ENCODE results near the gene ALDH1A3.

Gene ALDH1A3

DNA sequence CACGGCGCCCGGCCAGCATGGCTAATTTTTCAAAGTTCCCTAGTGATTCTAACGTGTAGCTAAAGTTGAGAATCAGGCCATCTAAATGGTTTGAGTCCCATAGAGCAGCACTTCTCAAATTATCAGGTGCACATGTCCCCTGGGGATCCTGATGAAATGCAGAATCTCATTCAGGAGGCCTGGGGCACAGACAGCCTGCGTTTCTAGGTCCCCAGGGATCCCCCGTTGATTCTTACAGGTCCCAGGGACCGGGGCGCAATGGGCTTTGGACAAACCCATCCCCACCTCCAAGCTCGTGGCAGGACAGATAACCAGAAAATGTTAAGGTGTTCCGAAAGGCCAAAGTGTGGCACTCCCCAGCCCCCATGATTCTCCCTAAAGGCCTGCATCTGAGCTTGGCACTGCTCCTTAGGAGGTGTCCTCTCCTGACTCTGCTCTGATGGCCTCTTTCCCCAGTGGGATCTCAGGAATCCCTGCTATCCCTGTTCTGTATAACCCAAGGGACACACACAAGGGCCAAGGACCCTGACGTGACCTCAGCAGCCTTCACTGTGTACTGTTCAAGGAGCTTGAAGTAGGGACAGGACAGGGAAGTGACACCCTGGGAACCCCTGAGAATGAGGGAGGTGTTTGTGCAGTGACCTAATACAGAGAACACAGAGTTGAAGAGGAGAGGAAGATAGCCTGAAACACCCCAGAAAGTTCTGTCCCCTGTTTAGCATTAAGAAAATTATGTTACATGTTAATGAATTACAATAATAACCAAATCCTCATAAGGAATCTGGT, 47.5 kb downstream of the ALDH1A3 start:
- no peak for DNase-seq

DNA sequence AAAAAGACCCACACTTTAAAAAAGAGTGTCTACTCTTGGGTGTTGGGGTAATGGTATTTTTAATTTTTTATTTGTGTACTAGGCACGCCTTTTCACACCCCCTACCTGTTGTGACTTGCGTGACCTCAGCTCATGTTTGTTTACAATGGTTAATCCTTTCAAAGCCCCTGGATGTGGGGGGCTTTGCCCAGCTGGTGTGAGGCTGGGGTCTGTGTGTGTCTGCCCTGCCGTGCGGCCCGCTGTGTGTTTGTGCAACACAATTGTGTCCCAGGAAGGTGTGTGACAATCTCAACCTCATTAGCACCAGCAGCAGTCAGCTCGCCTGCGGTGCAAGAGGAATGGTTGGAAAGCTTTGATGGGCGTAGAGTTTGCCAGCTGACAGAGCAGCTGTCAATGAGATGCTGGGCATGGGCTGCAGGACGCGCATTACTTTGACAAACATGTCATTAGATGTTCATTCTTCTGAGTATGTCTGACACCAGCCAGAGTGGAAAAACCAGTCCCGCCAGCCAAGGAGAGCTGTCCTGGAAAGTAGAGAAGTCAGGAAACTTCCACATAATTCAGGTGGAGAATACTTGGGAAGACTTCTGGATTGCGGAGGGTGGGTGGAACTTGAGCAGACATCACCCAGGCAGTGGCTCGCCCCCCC, 49.1 kb downstream of the ALDH1A3 start:
- DNase-seq, result no peak

DNA sequence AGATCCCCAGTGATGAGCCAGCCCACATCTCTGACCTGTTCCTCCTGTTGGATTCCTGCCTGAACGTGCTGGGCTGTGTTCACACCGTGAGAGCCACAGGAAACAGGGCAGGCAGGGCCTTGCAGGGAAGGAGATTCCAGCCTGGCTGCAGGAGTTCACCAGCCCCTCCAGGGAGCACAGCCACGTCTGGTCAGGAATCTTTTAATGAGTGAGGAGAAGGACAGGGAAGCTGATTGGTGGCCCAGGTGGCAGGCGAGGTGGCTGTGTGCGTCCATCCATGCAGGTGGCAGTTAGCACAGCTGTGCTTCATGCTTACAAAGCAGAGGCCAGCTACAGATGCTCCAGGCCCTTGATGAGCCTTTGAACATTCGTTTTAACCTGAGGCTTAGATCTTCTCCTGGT, 50.0 kb downstream of the ALDH1A3 start:
- DNase-seq, result no peak

DNA sequence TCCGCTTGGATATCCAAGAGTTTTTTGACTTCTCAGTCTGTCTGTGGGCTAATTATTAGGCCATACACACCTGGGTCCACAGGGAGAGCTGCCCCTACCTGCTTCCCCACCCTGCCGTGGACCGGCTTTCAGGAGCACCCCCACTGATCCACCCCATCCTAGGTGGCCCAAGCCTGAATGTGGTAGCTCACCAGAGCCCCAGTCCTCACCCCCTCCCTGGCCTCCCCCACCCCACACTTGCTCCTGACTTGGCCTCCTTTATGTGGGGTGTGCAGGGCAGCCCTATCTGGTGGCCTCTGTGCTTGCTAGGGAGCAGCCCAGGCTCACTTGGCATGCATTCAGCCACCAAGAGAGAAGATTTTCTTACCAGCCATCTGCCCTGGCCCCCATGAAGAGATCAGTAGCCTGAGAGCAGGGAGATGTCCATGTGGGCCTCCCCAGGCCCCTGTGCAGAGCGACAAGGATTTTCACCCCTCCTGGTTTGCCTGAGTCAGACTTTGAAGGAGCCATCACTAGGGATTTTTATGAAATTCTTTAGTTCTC, 50.7 kb downstream of the ALDH1A3 start:
- DNase-seq, result no peak

DNA sequence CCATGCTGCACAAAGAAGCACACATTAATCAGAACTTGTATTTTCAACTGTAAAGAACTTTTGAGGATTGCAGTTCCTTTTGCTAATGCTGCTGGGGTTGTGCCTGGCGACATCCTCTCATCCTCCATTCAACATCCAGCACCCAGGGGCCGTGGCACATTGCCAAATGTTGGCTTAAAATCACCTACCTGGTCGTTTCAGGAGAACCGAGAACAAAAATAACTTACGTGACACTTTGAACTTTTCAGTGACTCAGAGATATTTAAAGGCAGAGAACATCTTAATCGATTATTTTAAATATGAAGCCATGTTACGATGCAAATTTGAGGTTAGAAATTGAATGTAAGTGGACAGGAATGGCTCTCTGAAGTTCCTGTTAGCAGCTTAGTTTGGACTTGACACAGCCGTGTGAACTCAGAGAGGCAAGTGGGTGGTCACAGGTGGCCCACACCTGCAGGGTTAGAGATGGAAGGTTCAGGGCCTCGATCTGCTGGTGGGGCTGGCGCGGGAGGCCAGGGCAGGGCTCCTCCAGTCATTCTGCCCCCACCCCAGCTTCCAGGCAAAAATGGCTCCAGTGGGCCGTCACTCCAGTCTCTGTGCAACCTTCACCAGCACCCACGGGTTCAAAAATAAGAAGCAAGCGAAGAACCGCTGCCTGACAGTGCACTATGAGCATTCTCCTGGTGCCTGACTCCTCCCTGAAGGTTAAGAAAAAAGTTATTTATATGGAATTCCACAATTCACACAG, 51.7 kb downstream of the ALDH1A3 start:
- no peak for DNase-seq

DNA sequence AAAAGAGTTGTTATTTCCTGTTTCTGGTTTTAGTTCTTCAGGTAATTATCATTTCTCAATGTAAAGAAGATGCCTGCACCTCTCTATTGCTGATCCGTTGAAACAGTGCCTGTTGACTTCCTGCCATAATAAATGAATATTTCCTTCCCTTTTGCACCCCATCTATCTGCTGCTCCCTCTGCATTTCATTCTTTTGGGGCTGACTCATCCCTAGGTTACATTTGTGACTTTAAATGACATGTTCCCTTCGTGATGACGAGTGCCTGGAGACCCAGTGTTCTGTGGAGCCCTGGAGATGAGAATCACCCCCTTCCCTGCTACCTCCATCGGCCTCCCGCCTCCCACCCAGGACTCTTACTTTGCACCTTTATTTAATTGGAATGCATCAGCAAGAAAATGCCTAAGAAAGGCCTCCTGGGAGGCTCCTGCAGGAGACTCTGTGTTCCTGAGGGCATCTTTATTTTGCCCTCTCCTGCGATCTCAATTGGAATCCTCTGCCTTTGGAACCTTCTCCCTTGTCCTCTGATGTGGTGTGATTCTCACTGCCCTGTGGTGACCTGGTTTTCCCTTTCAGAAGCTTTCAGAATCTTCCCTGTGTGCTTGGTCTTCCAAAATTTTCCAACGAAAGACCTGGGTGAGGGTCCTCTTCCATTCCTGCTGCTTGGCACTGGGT, 53.2 kb downstream of the ALDH1A3 start:
- no peak for DNase-seq

DNA sequence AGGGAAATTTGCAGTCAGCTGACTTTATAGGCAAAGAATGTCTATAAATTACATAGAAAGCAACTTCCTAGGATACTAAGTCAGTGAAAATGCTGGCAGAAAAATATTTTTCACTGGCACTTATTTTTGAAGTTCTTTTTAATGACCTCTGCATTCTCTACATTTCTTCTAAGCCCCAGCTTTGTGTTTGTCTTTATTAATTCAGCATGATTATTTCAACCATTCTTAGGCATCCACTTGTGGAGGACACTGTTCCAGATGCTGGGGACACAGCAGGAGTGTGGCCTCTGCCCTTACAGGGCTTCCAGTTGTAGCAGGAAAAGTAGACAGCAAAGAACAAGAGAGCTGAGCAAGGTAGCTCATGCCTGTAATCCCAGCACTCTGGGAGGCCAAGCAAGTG, 54.5 kb downstream of the ALDH1A3 start:
- DNase-seq, result no peak

DNA sequence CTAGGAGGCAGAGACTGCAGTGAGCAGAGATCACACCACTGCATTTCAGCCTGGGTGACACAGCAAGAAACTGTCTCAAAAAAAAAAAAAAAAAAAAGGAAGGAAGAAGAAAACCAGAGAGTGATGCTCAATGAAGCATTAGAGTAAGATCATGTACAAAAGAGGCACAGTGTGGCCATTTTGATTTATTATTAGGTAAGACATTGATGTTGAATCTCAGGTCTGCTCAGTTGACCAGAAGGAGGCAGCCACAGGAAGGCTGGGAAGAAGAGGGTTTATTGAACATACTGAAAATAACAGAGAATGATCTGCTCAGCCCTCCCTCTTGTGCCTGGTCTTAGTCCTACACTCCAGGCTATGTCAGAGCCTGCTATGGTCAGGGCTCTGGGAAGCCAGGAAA, 55.1 kb downstream of the ALDH1A3 start:
- DNase-seq, result peak; percentile 36

DNA sequence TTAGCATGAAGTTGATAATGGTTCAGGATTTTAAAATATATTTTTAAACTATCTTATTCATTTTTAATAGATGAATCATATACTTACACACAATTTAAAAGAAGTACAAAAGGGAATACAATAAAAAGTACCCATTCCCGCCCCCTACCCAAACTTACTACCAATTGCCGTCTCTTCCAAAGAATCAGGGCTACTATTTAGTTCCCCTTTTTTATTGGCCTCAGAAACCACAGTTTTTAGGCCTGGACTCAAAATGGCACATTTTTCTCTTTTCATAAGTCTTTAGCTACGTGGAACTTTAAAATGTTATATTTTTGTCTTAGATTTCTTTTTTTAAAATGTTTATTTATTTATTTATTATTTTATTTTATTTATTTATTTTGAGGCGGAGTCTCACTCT, 57.5 kb downstream of the ALDH1A3 start:
- DNase-seq, result peak; percentile 35

DNA sequence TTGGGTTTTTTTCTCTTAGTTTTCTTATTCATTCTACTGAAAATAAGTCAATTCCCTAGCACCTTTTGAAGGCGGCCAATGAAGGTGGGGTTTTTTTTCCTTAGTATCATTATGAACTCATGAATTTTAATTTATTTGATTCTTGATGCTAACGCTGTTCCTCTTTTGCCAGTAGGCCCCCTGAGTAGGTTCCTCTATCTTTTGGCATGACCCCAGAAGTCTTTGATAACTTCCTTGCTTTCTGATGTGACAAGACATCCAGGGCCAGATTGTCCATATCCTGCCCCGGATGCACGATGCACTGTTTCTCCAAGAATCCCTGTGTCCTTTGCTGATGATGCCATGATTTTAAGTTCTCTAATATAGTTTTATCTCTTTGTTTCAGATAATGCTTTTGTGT, 60.2 kb downstream of the ALDH1A3 start:
- DNase-seq, result peak; percentile 64

DNA sequence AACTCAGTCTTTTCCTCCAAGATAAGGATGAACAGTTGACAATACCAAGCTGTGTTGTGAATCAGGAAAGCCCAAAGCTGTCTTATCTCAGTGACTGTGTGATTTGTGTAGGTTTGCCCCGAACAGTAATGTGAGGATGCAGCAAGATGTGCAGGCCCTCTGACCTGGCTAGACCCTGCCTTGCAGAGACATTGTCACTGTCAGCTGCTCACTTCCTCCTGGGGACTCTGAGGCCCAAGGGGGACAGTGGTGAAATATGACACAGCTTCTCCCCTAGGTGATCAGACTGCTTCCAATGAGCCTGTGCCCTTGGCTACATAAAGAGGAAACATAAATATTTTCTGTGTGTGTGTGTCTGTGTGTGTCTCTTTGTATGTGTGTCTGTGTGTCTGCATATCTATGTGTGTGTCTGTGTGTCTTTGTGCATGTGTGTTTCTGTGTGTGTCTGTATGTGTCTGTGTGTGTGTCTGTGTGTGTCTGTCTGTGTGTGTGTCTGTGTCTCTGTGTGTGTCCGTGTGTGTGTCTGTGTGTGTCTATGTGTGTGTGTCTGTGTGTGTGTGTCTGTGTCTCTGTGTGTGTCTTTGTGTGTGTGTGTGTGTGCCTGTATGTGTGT, 61.2 kb downstream of the ALDH1A3 start:
- DNase-seq, result peak; percentile 68

DNA sequence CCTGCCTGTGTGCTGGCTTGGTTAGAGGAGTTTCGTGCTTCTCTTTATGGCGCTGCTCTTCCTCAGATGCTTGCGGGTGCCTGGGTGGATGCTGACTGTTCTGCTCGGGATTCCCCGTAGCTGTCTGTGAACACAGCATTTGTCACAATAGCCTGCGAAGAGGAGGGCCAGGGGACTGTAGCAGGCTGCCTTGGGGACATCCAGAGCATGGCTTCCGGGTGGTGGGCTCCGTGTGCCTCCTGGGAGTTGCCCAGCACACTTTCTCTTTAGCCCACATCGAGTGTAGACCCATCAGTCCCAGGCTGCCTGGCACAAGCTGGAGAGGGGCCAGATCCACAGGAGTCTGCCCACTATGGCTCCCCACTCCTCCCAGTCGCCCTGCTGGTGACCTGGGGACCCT, 61.9 kb downstream of the ALDH1A3 start:
- DNase-seq, result no peak

DNA sequence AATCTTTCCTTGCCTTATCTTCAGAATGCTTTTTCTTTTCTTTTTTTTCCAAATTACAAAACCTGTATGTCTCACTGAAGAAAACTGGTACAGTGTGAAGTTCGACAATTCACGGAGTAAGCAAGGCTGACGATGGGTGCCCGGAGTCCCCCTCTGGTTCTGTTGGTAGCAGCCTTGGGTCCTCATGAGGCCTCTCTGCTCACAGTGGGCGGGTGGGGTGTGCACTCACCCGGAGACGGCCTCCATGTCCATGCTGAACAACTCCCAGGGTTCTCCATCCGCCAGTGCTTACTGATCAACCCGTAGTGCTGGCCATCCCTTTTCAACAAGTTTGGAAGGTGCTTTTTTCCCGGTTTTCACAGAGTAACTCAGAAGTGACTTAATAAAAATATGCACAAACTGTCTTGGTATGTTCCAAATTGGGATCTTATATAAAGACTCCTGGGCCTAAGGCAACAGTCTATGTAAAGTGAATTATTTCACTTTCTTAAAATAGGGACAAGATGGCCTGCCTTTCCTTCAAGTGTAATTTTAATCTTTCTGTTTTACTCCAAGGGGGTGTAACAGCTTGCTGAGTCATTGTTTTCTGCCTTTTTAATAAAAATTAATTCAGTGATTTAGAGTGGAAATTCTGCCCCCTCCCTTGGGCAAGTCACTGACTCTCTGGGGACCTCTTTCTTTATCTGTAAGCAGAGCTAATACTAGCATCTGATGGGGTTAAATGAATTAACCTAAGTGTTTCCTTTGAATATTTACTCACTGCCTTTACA, 63.2 kb downstream of the ALDH1A3 start:
- no peak for DNase-seq

DNA sequence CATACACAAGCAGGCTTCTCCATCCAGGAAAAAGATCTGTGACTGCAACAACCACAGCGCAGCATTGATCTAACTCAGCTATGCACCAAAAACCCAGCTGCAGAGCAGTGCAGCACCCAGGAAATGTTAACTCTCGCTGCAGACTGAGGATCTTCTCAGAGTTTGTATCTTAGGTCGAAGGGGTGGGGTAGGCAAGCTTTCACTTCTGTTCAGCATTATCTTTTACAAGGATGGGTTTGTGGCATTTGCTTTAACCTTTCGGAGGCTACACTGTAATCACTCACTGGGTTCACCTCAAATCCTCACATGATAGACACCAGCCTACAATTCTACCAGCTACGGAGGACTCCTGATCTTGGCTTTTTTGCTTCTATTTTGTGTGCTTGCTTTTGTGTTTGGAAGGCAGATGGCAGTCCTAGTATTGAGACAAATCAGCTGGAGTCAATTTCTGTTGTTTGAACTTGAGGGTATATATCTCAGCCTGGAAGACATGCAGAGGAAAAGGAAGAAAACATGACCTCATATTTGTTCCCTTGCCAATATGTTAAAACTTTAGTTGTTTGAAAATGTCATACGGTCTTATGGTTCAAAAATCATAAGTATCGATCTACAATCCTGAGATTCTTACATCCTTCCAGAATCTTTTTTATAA, 64.7 kb downstream of the ALDH1A3 start:
- DNase-seq, result no peak

DNA sequence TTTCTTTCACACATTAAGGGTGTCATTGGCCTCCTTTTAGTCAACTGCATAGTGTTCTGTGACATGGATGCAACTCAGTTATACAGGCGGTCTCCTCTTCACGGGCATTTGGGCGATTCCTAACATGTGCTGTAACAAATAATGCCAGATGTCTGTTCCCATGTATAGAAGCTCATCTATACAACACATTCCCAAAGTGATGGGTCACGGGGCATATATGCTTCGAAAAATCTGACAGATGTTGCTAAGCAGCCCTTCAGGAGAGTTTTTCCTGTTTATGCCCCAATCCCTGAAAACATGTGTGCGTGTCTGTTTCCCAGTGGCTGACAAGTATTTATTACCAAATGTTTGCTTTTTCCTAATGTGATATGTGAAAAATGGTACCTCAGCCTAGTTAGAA, 65.4 kb downstream of the ALDH1A3 start:
- no peak for DNase-seq

DNA sequence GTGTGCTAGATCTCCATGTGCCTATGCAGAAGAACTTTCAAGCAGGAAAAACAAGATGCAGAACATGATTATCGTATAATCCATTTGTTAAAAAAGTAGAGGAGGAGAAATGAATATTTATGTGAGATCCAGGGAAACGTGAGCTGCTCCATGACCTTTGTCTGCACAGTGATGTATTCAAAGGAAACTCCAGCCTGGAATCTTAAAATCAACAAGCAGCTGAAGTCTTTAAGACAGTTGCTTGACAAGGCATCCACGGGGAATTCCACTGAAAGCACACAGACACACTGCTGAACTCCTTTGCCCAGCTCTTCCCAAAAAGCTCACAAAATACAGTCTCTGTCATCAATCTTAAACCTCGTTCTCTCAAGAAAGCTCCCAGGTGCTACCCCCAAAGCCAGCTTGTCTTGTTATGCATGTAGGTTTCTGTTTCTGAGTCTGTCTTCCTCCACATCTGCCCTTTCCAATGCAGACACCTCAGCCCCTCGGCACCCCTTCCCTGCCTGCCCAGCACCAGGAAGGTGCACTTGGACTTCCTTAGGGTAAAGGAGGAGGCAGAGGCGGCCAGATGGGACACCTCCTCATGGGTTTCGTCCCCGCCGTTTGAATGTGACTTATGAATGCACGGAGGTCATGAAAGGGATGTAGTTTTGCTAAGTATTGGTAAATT, 68.3 kb downstream of the ALDH1A3 start:
- no peak for DNase-seq

DNA sequence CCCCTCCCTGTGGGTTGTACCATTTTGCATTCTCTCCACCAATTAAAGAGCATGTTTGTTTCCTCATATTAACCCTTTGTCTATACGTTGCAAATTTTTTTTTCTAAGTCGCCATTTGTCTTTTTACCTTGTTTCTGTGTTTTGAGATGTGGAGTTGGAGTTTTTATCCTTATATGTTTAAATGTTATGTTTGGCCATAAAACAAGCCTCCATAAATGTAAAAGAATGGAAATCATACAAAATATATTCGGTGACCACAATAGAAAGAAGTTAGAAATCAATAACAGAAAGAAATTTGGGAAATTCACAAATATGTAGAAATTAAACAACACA, 68.8 kb downstream of the ALDH1A3 start:
- no peak for DNase-seq

DNA sequence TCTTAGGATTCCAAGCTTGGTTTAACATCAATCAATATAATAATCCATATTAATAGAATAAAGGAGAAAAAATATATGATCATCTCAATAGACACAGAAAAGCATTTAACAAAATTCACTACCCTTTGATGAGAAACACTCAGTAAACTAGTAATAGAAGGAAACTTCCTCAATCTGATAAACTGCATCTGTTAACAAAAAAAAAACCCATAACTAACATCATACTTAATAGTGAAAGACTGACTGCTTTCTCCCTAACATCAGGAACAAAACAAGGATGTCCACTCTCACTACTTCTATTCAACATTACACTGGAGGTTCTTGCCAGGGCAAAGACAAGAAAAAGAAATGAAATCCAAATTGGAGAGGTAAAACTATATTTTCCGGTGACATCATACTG, 70.1 kb downstream of the ALDH1A3 start:
- no peak for DNase-seq

DNA sequence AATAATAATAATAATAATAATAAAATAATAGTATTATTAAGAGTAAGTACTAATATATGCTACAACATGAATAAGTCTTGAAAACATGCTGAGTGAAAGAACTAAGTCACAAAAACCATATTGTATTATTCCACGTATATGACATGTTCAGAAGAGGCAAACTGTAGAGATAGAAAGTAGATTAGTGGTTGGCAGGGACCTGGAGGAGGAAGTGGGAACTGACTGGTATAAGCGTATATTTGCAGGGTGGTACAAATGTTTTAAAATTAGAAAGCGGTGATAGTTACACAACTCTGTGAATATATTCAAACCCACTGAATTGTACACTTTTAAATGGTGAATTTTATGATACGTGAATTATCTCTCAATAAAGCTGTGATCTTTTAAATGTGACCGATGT, 72.3 kb downstream of the ALDH1A3 start:
- no peak for DNase-seq

DNA sequence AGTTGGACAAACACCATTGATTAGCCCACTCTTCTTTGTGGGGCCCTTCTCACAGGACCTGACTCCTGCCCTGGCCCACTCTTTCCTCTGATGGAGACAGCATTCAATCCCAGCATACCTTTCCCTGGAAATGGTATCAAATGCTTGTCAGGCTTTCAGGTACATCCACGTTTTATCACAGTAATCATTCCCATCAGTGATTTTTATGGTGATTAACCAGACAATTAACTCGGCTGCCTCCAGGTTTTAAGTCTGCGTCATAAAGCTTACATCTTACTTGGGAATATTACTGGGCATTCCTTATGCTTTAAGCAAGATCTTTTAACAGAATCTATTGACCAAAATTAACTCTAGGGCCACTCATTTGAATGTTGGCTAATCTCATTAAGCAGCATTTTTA, 72.9 kb downstream of the ALDH1A3 start:
- DNase-seq, result no peak
